Mammary epithelial cell (primary cell): ENCODE results near the gene KCNJ11.

Experiments used
- CTCF ChIP-seq, 2 donors: IDR thresholded peaks in 1 of 2; conservative IDR thresholded peaks in 1 of 2; 2 replicates each; pipeline ENCODE4 v1.5.1; 2011 to 2012; ENCODE audit warnings: inconsistent platforms in 2 of 2, low read length in 2 of 2, mild to moderate bottlenecking in 2 of 2, control low read depth in 1 of 2, low read depth in 1 of 2; ENCODE audit not compliant: insufficient read depth in 1 of 2; ENCODE audit errors: extremely low read depth in 1 of 2
- EZH2 ChIP-seq: IDR thresholded peaks from 2 replicates; pipeline ENCODE4 v1.6.1; 2012; ENCODE audit warnings: low read length, inconsistent platforms, borderline replicate concordance

GRCh38 chr11:17408641-17409040 lies 20.2 kb upstream of the KCNJ11 start:
- TF ChIP-seq CTCF (conservative IDR thresholded peaks at IDR 0.05 in 1 of 2, IDR thresholded peaks at IDR 0.05 in 1 of 2; ENCODE audit: extremely low read depth in 1 of 2, insufficient read depth in 1 of 2, low read depth in 1 of 2, low read length in 2 of 2) (no peak), EZH2 (no peak)
